EH (cell line): ENCODE measurements around the gene HIVEP3.

ENCODE experiments used
- DNase-seq: peaks from one replicate; pipeline ENCODE4 v3.0.0-alpha.2; 2015; ENCODE audit warnings: low read depth

HIVEP3 gene

GRCh38 chr1:41515778-41516167 is 402.9 kb downstream of the HIVEP3 start:
- DNase-seq = no peak

- no peak for DNase-seq
Observed at GRCh38 chr1:41515131-41515678, 403.5 kb downstream of the HIVEP3 start.

- DNase-seq = no peak
Observed at GRCh38 chr1:41514381-41514780, 404.3 kb downstream of the HIVEP3 start.

- DNase-seq = no peak
Observed at GRCh38 chr1:41513383-41513735, 405.4 kb downstream of the HIVEP3 start.

GRCh38 chr1:41512701-41513382 is 405.9 kb downstream of the HIVEP3 start:
- DNase-seq = no peak

- no peak for DNase-seq
Observed at GRCh38 chr1:41511239-41511540, 407.5 kb downstream of the HIVEP3 start.

GRCh38 chr1:41510531-41511238 is 408.0 kb downstream of the HIVEP3 start:
- no peak for DNase-seq

GRCh38 chr1:41509270-41509671 is 409.5 kb downstream of the HIVEP3 start:
- DNase-seq = no peak

- DNase-seq = no peak
Observed at GRCh38 chr1:41508290-41508689, 410.4 kb downstream of the HIVEP3 start.

- DNase-seq = no peak
Observed at GRCh38 chr1:41507836-41508235, 410.9 kb downstream of the HIVEP3 start.

GRCh38 chr1:41507110-41507720 is 411.5 kb downstream of the HIVEP3 start:
- DNase-seq = no peak

- peak; percentile 63 for DNase-seq
Observed at GRCh38 chr1:41504114-41505035, 414.3 kb downstream of the HIVEP3 start.

- peak; percentile 71 for DNase-seq
Observed at GRCh38 chr1:41503538-41504113, 415.1 kb downstream of the HIVEP3 start.

GRCh38 chr1:41502912-41503311 is 415.8 kb downstream of the HIVEP3 start:
- DNase-seq = no peak

- DNase-seq = no peak
Observed at GRCh38 chr1:41501581-41501980, 417.1 kb downstream of the HIVEP3 start.

- DNase-seq = no peak
Observed at GRCh38 chr1:41500781-41501518, 417.8 kb downstream of the HIVEP3 start.

- no peak for DNase-seq
Observed at GRCh38 chr1:41500378-41500777, 418.3 kb downstream of the HIVEP3 start.

- no peak for DNase-seq
Observed at GRCh38 chr1:41499591-41499990, 419.1 kb downstream of the HIVEP3 start.

GRCh38 chr1:41498804-41499203 is 419.9 kb downstream of the HIVEP3 start:
- DNase-seq = peak; percentile 81

GRCh38 chr1:41498391-41498790 is 420.3 kb downstream of the HIVEP3 start:
- DNase-seq = no peak

GRCh38 chr1:41497461-41498030 is 421.2 kb downstream of the HIVEP3 start:
- no peak for DNase-seq
